ENCODE data around the gene ENTREP3.
"Not testable (repeated sequence)": the region's sequence is repeated elsewhere in the genome, so short reads cannot be mapped to it uniquely, and the experiment has no call there.

GRCh38 chr1:155225404-155225759, 29.9 kb downstream of the ENTREP3 start:
- TF ChIP-seq CTCF, POLR2A (IDR thresholded peaks at IDR 0.05): not testable (repeated sequence)

All from thyroid gland (tissue), 4 donors.